Gastroesophageal sphincter (tissue), 3 donors: ENCODE measurements around the gene RNF212.

Source experiments
- CTCF ChIP-seq, 4 experiments: fragments of 200-600 bp in 2 of 4; fragments of 450-650 bp in 2 of 4; sonication (generic) in 1 of 4; IDR thresholded peaks; one replicate each; pipeline ENCODE4 v1.5.1; 2017 to 2019; ENCODE audit warnings: antibody characterized with exemption in 4 of 4, mild to moderate bottlenecking in 2 of 4, moderate library complexity in 2 of 4
- EP300 ChIP-seq: sonication (generic); formaldehyde crosslinking; IDR thresholded peaks from one replicate; pipeline ENCODE4 v1.6.1; 2017; ENCODE audit warnings: antibody characterized with exemption, mild to moderate bottlenecking
- POLR2A ChIP-seq, 2 donors: fragments of 450-650 bp; IDR thresholded peaks; one replicate each; pipeline ENCODE4 v1.6.1; 2017; ENCODE audit warnings: antibody characterized with exemption in 2 of 2, mild to moderate bottlenecking in 2 of 2, moderate library complexity in 1 of 2
- POLR2AphosphoS5 ChIP-seq: sonication (generic); formaldehyde crosslinking; IDR thresholded peaks from one replicate; pipeline ENCODE4 v1.6.1; 2017; ENCODE audit warnings: antibody characterized with exemption

- no peak for TF ChIP-seq CTCF (IDR thresholded peaks at IDR 0.05)
- TF ChIP-seq POLR2A (IDR thresholded peaks at IDR 0.05) = no peak
- TF ChIP-seq POLR2AphosphoS5 = no peak
- TF ChIP-seq EP300 = no peak
Measured at GRCh38 chr4:1065732-1066131, 47.6 kb downstream of the RNF212 start.
